Measurements from ENCODE around the gene NUDT16. TPM values are rescaled to one million over a fixed set of nuclear protein-coding genes. Genes with fewer than 3 reads are reported as not detected.
"Not testable (repeated sequence)": the region's sequence is repeated elsewhere in the genome, so short reads cannot be mapped to it uniquely, and the experiment has no call there.

The NUDT16 gene
- total RNA-seq, 1 donor from 2014 or later, result 51.1 TPM

GRCh38 chr3:131363275-131363674 lies 18.3 kb upstream of the NUDT16 start:
- no peaks in the 10 kb centered on the region for H3K36me3 Mint-ChIP-seq (ENCODE audit: unreplicated experiment)
- H3K27me3 Mint-ChIP-seq (ENCODE audit: unreplicated experiment), result peaks cover 5% of the 10 kb centered on the region
- peaks cover 5% of the 10 kb centered on the region for H3K9me3 Mint-ChIP-seq (ENCODE audit: unreplicated experiment)
- H3K4me3 Mint-ChIP-seq (ENCODE audit: unreplicated experiment), result no peak overlapping the region
- no peak overlapping the region for H3K27ac Mint-ChIP-seq (ENCODE audit: unreplicated experiment)
- no peak for DNase-seq
- H3K4me1 Mint-ChIP-seq (ENCODE audit: low read depth, unreplicated experiment), result peaks cover 15% of the 10 kb centered on the region
- TF ChIP-seq CTCF (IDR thresholded peaks at IDR 0.05; ENCODE audit: partially characterized antibody, unreplicated experiment), result no peak

- peaks cover 18% of the 10 kb centered on the region for H3K36me3 Mint-ChIP-seq (ENCODE audit: unreplicated experiment)
- H3K4me1 Mint-ChIP-seq (ENCODE audit: low read depth, unreplicated experiment), result peaks cover 6% of the 10 kb centered on the region
- H3K4me3 Mint-ChIP-seq (ENCODE audit: unreplicated experiment), result peak overlapping the region; percentile 17
- H3K9me3 Mint-ChIP-seq (ENCODE audit: unreplicated experiment), result peaks cover 2% of the 10 kb centered on the region
- H3K27me3 Mint-ChIP-seq (ENCODE audit: unreplicated experiment), result no peaks in the 10 kb centered on the region
- TF ChIP-seq CTCF (IDR thresholded peaks at IDR 0.05; ENCODE audit: partially characterized antibody, unreplicated experiment), result no peak
- no peak for DNase-seq
- peak overlapping the region; percentile 53 for H3K27ac Mint-ChIP-seq (ENCODE audit: unreplicated experiment)
Observed at GRCh38 chr3:131370935-131371687, 10.5 kb upstream of the NUDT16 start.

GRCh38 chr3:131371688-131372066 lies 9.9 kb upstream of the NUDT16 start:
- H3K27ac Mint-ChIP-seq (ENCODE audit: unreplicated experiment), result peak overlapping the region; percentile 53
- H3K4me3 Mint-ChIP-seq (ENCODE audit: unreplicated experiment), result no peak overlapping the region

DNA sequence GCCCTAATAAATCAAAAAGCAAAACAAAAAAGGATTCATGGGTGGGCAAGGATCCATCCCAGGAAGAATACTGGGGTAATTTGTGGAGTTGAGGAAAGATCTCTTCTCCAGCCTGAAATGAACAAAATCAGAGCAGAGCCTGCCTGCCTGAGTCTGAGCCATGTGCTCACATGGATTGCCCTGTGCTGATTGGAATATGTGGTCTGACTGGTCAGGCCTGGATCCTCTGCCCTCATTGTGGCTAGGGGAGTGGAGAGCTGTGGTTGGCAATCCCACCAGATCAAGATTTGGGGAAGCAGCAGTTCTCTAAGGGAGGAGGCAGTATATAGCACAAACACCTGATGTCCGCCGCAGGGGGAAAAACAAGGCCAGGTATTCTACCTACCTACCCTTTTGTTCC lies 6.8 kb upstream of the NUDT16 start:
- no peak for TF ChIP-seq CTCF (IDR thresholded peaks at IDR 0.05; ENCODE audit: partially characterized antibody, unreplicated experiment)
- Mint-ChIP-seq H3K9me3 (ENCODE audit: unreplicated experiment) (peaks cover 4% of the 10 kb centered on the region), H3K4me1 (ENCODE audit: low read depth, unreplicated experiment) (peaks cover 18% of the 10 kb centered on the region), H3K4me3 (ENCODE audit: unreplicated experiment) (no peak overlapping the region), H3K27ac (ENCODE audit: unreplicated experiment) (no peak overlapping the region), H3K36me3 (ENCODE audit: unreplicated experiment) (peaks cover 44% of the 10 kb centered on the region), H3K27me3 (ENCODE audit: unreplicated experiment) (peaks cover 2% of the 10 kb centered on the region)
- no peak for DNase-seq

More at GRCh38 chr3:131371688-131372066, 9.9 kb upstream of the NUDT16 start:
- peaks cover 10% of the 10 kb centered on the region for H3K4me1 Mint-ChIP-seq (ENCODE audit: low read depth, unreplicated experiment)
- H3K27me3 Mint-ChIP-seq (ENCODE audit: unreplicated experiment), result no peaks in the 10 kb centered on the region
- no peak for TF ChIP-seq CTCF (IDR thresholded peaks at IDR 0.05; ENCODE audit: partially characterized antibody, unreplicated experiment)
- peaks cover 2% of the 10 kb centered on the region for H3K9me3 Mint-ChIP-seq (ENCODE audit: unreplicated experiment)
- no peak for DNase-seq
- H3K36me3 Mint-ChIP-seq (ENCODE audit: unreplicated experiment), result peaks cover 24% of the 10 kb centered on the region

DNA sequence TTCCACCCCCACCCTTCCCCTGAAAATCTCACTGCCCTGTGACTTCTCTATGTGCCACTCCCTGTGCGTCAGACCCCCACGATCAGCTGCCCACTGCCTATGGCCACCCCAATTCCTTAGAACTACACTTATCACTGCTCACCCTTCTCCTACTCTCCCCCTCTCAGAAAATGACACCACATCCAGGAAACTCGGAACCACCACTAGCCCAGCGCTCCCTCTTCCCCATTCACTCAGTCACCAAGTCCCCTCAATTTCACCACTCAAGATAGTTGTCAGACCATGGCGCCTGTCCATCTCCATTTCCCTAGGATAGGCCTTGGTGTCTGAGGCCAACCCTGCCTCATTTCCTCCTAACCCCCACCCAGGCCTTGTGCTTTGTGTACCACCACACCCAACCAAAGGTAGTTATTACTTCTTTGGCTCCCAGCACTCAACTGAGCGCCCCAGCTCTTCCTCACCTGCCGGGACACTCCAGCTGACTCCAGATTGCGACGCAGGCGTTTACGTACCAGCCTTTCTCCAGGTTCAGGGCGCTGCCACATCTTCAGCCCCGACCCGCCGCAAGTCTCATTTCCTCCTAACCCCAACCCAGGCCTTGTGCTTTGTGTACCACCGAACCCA lies 641 bp upstream of the NUDT16 start:
- peak overlapping the region; percentile 94 for H3K4me3 Mint-ChIP-seq (ENCODE audit: unreplicated experiment)
- H3K36me3 Mint-ChIP-seq (ENCODE audit: unreplicated experiment), result peaks cover 37% of the 10 kb centered on the region
- peaks cover 20% of the 10 kb centered on the region for H3K9me3 Mint-ChIP-seq (ENCODE audit: unreplicated experiment)
- H3K27ac Mint-ChIP-seq (ENCODE audit: unreplicated experiment), result peak overlapping the region; percentile 99
- DNase-seq, result not testable (repeated sequence)
- peaks cover 31% of the 10 kb centered on the region for H3K4me1 Mint-ChIP-seq (ENCODE audit: low read depth, unreplicated experiment)
- peaks cover 10% of the 10 kb centered on the region for H3K27me3 Mint-ChIP-seq (ENCODE audit: unreplicated experiment)

Measured in glutamatergic neuron (in vitro differentiated cells).